HepG2 (cell line): ENCODE measurements around the gene RPRML. TPM values are rescaled to one million over a fixed set of nuclear protein-coding genes. Genes with fewer than 3 reads are reported as not detected.
A peak's percentile ranks its signal among the peaks of the same experiment; 100 is the strongest.

Experiments used
- CBX1 ChIP-seq: IDR thresholded peaks from one replicate; pipeline ENCODE4 v1.6.1; 2016; ENCODE audit warnings: antibody characterized with exemption, low read depth
- FOXA3 ChIP-seq: IDR thresholded peaks from 2 replicates; pipeline ENCODE4 v1.6.1; 2016; ENCODE audit warnings: missing genetic modification reagents, missing compliant biosample characterization
- MAFF ChIP-seq: IDR thresholded peaks from 2 replicates; pipeline ENCODE4 v1.6.1; 2011; ENCODE audit warnings: low read depth, low read length, improper control_type of control experiment
- PBX3 ChIP-seq: sonication (generic); formaldehyde crosslinking; IDR thresholded peaks from 2 replicates; pipeline ENCODE4 v1.8.1; 2023; ENCODE audit warnings: missing genetic modification reagents, inconsistent platforms, borderline replicate concordance
- REXO4 ChIP-seq: sonication (generic); formaldehyde crosslinking; IDR thresholded peaks from 2 replicates; pipeline ENCODE4 v1.8.0; 2022; ENCODE audit warnings: missing genetic modification reagents, mild to moderate bottlenecking, borderline replicate concordance
- TAF1 ChIP-seq: sonication (generic); formaldehyde crosslinking; IDR thresholded peaks from 2 replicates; pipeline ENCODE4 v1.4.0; 2020; ENCODE audit warnings: missing genetic modification reagents
- THYN1 ChIP-seq: sonication (generic); formaldehyde crosslinking; IDR thresholded peaks from 2 replicates; pipeline ENCODE4 v1.8.1; 2023; ENCODE audit warnings: low read depth, mild to moderate bottlenecking, moderate library complexity, missing genetic modification reagents, borderline replicate concordance
- ZNF44 ChIP-seq: sonication (generic); formaldehyde crosslinking; IDR thresholded peaks from 2 replicates; pipeline ENCODE4 v1.5.1; 2020; ENCODE audit warnings: mild to moderate bottlenecking, missing genetic modification reagents
- polyA plus RNA-seq, 8 experiments: library from polyadenylated mRNA; depleted of rRNA in 3 of 8; stranded (reverse) in 7 of 8; unstranded in 1 of 8; fragments of >200 nt; fragmentation: Illumina TruSeq in 4 of 8; extraction: Trizol in 4 of 8; gene quantifications; 2 replicates each; pipeline versions ENCODE4 v1.2.1 to v1.2.3, GENCODE V29; 2011 to 2016; ENCODE audit warnings: low read depth in 4 of 8, missing spikeins in 1 of 8, mixed read lengths in 1 of 8; ENCODE audit not compliant: insufficient read depth in 1 of 8
- total RNA-seq, 5 experiments: library from RNA; depleted of rRNA; stranded (reverse); fragments of >200 nt; fragmentation: Illumina TruSeq; extraction: Trizol; gene quantifications; 2 replicates each; pipeline ENCODE4 v1.2.3, GENCODE V29; 2016; ENCODE audit warnings: low read depth in 1 of 5
- TF ChIP-seq, protein P1 (sequence below): sonication (generic); formaldehyde crosslinking; IDR thresholded peaks from 2 replicates; pipeline ENCODE4 v1.5.0; 2020; ENCODE audit warnings: mild to moderate bottlenecking, missing genetic modification reagents, borderline replicate concordance
- TF ChIP-seq, protein P2 (sequence below): sonication (generic); formaldehyde crosslinking; IDR thresholded peaks from 2 replicates; pipeline ENCODE4 v1.5.0; 2020; ENCODE audit warnings: missing genetic modification reagents
- TF ChIP-seq, protein P3 (sequence below): sonication (generic); formaldehyde crosslinking; IDR thresholded peaks from 2 replicates; pipeline ENCODE4 v1.4.0; 2020; ENCODE audit warnings: missing genetic modification reagents

Gene RPRML
- total and polyA plus RNA-seq, 2 of the 13 experiments (the other 11 are each of a cell fraction or from before 2014, with no cell fraction given), result not detected

- TF ChIP-seq, protein P1, sequence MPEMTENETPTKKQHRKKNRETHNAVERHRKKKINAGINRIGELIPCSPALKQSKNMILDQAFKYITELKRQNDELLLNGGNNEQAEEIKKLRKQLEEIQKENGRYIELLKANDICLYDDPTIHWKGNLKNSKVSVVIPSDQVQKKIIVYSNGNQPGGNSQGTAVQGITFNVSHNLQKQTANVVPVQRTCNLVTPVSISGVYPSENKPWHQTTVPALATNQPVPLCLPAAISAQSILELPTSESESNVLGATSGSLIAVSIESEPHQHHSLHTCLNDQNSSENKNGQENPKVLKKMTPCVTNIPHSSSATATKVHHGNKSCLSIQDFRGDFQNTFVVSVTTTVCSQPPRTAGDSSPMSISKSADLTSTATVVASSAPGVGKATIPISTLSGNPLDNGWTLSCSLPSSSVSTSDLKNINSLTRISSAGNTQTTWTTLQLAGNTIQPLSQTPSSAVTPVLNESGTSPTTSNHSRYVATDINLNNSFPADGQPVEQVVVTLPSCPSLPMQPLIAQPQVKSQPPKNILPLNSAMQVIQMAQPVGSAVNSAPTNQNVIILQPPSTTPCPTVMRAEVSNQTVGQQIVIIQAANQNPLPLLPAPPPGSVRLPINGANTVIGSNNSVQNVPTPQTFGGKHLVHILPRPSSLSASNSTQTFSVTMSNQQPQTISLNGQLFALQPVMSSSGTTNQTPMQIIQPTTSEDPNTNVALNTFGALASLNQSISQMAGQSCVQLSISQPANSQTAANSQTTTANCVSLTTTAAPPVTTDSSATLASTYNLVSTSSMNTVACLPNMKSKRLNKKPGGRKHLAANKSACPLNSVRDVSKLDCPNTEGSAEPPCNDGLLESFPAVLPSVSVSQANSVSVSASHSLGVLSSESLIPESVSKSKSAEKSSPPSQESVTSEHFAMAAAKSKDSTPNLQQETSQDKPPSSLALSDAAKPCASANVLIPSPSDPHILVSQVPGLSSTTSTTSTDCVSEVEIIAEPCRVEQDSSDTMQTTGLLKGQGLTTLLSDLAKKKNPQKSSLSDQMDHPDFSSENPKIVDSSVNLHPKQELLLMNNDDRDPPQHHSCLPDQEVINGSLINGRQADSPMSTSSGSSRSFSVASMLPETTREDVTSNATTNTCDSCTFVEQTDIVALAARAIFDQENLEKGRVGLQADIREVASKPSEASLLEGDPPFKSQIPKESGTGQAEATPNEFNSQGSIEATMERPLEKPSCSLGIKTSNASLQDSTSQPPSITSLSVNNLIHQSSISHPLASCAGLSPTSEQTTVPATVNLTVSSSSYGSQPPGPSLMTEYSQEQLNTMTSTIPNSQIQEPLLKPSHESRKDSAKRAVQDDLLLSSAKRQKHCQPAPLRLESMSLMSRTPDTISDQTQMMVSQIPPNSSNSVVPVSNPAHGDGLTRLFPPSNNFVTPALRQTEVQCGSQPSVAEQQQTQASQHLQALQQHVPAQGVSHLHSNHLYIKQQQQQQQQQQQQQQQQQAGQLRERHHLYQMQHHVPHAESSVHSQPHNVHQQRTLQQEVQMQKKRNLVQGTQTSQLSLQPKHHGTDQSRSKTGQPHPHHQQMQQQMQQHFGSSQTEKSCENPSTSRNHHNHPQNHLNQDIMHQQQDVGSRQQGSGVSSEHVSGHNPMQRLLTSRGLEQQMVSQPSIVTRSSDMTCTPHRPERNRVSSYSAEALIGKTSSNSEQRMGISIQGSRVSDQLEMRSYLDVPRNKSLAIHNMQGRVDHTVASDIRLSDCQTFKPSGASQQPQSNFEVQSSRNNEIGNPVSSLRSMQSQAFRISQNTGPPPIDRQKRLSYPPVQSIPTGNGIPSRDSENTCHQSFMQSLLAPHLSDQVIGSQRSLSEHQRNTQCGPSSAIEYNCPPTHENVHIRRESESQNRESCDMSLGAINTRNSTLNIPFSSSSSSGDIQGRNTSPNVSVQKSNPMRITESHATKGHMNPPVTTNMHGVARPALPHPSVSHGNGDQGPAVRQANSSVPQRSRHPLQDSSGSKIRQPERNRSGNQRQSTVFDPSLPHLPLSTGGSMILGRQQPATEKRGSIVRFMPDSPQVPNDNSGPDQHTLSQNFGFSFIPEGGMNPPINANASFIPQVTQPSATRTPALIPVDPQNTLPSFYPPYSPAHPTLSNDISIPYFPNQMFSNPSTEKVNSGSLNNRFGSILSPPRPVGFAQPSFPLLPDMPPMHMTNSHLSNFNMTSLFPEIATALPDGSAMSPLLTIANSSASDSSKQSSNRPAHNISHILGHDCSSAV (CRISPR knock-in tag), result no peak
- peak; percentile 44; the same call in 1 of the 2 replicates for TF ChIP-seq MAFF
- TF ChIP-seq ZNF44 (CRISPR knock-in tag), result peak; percentile 98
- TF ChIP-seq FOXA3 (CRISPR knock-in tag), result peak; percentile 85
- peak; percentile 69 for TF ChIP-seq CBX1
- no peak for TF ChIP-seq PBX3
- TF ChIP-seq, protein P2, sequence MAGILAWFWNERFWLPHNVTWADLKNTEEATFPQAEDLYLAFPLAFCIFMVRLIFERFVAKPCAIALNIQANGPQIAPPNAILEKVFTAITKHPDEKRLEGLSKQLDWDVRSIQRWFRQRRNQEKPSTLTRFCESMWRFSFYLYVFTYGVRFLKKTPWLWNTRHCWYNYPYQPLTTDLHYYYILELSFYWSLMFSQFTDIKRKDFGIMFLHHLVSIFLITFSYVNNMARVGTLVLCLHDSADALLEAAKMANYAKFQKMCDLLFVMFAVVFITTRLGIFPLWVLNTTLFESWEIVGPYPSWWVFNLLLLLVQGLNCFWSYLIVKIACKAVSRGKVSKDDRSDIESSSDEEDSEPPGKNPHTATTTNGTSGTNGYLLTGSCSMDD, result 0 out of 2 replicates have a peak, but pooled peaks have one; percentile 65
- TF ChIP-seq, protein P3, sequence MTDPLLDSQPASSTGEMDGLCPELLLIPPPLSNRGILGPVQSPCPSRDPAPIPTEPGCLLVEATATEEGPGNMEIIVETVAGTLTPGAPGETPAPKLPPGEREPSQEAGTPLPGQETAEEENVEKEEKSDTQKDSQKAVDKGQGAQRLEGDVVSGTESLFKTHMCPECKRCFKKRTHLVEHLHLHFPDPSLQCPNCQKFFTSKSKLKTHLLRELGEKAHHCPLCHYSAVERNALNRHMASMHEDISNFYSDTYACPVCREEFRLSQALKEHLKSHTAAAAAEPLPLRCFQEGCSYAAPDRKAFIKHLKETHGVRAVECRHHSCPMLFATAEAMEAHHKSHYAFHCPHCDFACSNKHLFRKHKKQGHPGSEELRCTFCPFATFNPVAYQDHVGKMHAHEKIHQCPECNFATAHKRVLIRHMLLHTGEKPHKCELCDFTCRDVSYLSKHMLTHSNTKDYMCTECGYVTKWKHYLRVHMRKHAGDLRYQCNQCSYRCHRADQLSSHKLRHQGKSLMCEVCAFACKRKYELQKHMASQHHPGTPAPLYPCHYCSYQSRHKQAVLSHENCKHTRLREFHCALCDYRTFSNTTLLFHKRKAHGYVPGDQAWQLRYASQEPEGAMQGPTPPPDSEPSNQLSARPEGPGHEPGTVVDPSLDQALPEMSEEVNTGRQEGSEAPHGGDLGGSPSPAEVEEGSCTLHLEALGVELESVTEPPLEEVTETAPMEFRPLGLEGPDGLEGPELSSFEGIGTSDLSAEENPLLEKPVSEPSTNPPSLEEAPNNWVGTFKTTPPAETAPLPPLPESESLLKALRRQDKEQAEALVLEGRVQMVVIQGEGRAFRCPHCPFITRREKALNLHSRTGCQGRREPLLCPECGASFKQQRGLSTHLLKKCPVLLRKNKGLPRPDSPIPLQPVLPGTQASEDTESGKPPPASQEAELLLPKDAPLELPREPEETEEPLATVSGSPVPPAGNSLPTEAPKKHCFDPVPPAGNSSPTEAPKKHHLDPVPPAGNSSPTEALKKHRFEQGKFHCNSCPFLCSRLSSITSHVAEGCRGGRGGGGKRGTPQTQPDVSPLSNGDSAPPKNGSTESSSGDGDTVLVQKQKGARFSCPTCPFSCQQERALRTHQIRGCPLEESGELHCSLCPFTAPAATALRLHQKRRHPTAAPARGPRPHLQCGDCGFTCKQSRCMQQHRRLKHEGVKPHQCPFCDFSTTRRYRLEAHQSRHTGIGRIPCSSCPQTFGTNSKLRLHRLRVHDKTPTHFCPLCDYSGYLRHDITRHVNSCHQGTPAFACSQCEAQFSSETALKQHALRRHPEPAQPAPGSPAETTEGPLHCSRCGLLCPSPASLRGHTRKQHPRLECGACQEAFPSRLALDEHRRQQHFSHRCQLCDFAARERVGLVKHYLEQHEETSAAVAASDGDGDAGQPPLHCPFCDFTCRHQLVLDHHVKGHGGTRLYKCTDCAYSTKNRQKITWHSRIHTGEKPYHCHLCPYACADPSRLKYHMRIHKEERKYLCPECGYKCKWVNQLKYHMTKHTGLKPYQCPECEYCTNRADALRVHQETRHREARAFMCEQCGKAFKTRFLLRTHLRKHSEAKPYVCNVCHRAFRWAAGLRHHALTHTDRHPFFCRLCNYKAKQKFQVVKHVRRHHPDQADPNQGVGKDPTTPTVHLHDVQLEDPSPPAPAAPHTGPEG (CRISPR knock-in tag), result peak; percentile 95
- TF ChIP-seq TAF1 (CRISPR knock-in tag), result 0 out of 2 replicates have a peak, but pooled peaks have one; percentile 28
- TF ChIP-seq THYN1 (CRISPR knock-in tag), result no peak
- TF ChIP-seq REXO4 (CRISPR knock-in tag), result no peak
Observed at GRCh38 chr17:46943501-46944393, 35.3 kb downstream of the RPRML start (continued).
